Sigmoid colon (tissue), 4 donors: ENCODE data around the gene C6orf89.

Experiments
- EP300 ChIP-seq, 4 donors: sonication (generic); formaldehyde crosslinking; IDR thresholded peaks; one replicate each; pipeline ENCODE4 v1.6.1; 2017; ENCODE audit warnings: antibody characterized with exemption in 4 of 4
- POLR2AphosphoS5 ChIP-seq, 4 donors: sonication (generic); formaldehyde crosslinking; IDR thresholded peaks; one replicate each; pipeline ENCODE4 v1.6.1; 2017; ENCODE audit warnings: antibody characterized with exemption in 4 of 4
- TF ChIP-seq, protein P1 (sequence below), 4 experiments: fragments of 450-650 bp in 3 of 4; fragments of 200-600 bp in 1 of 4; IDR thresholded peaks; one replicate each; pipeline ENCODE4 v1.5.1; 2016 to 2019; ENCODE audit warnings: antibody characterized with exemption in 4 of 4, mild to moderate bottlenecking in 3 of 4, moderate library complexity in 2 of 4

DNA sequence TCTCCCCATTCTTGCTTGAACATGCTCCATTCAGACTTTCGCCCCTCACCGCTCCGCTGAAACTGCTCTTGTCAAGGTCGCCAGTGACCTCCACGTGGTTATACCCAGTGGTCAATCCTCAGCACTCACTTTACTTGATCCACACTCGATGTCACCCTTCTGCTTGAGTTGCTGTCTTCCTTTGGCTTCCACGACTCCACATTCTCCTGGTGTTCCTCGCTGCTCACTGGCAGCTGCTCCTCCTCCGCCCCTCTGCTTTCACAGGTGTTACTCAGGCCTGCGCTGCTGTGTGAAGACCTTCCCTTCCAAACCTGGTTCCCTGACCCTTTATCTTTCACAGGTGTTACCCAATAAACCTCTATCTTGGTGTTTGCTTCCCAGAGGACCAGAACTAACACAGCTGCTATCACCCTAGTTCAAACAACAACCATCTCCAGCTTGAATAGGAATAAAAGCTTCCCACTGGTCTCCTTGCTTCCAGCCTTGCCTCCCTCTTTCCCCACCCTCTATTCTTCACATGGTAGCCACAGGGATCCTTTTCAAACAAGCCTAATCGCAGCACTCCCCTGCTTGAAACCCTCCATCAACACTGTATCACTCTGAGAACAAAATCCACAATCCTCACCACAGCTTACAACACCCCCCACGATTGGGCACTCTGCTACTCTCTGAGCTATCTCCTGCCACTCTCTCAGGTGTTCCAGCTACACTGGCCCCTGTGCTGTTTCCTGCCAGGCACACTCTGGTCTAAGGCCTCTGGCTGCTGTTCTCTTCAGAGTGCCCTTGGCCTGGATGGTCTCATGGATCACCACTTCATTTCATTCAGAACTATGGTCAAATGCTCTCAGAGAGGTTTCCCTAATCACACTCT, 21.8 kb upstream of the C6orf89 start:
- TF ChIP-seq, protein P1, sequence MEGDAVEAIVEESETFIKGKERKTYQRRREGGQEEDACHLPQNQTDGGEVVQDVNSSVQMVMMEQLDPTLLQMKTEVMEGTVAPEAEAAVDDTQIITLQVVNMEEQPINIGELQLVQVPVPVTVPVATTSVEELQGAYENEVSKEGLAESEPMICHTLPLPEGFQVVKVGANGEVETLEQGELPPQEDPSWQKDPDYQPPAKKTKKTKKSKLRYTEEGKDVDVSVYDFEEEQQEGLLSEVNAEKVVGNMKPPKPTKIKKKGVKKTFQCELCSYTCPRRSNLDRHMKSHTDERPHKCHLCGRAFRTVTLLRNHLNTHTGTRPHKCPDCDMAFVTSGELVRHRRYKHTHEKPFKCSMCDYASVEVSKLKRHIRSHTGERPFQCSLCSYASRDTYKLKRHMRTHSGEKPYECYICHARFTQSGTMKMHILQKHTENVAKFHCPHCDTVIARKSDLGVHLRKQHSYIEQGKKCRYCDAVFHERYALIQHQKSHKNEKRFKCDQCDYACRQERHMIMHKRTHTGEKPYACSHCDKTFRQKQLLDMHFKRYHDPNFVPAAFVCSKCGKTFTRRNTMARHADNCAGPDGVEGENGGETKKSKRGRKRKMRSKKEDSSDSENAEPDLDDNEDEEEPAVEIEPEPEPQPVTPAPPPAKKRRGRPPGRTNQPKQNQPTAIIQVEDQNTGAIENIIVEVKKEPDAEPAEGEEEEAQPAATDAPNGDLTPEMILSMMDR (IDR thresholded peaks at IDR 0.05) = no peak
- TF ChIP-seq EP300 (IDR thresholded peaks at IDR 0.05) = no peak
- TF ChIP-seq POLR2AphosphoS5 (IDR thresholded peaks at IDR 0.05) = no peak
